LNCaP clone FGC (cell line): ENCODE results near the gene RHOXF2B.

Experiments used
- DNase-seq: peaks from one replicate; pipeline ENCODE4 v3.0.0-alpha.2; 2011; ENCODE audit warnings: low read depth
- H3K4me3 ChIP-seq: 2 replicates; pipeline ENCODE4 v1.5.1; 2011; ENCODE audit warnings: mild to moderate bottlenecking, low read depth, low read length, control low read depth
- TF ChIP-seq, protein P1 (sequence below): IDR thresholded peaks from 2 replicates; pipeline ENCODE4 v1.5.1; 2012; ENCODE audit warnings: mild to moderate bottlenecking; ENCODE audit not compliant: control insufficient read depth, insufficient read depth; ENCODE audit errors: extremely low read depth

RHOXF2B gene

DNA sequence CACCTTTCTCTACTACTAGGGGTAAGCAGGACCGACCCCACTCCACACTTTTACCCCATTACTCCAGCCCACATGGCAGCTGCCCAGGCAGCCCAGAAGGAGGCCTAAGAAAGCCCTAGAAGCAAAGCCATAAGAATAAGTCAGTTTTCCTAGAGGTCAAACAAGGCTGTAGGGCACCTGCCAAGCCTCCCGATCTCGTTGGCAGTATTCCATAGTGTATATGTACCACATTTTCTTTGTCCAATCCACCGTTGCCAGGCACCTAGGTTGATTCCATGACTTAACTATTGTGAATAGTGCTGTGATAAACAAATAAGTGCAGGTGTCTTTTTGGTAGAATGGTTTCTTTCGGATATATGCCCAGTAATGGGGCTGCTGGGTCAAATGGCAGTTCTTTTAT, 54.2 kb downstream of the RHOXF2B start:
- DNase-seq, result no peak
- H3K4me3 ChIP-seq, result no peak overlapping the region
- TF ChIP-seq, protein P1, sequence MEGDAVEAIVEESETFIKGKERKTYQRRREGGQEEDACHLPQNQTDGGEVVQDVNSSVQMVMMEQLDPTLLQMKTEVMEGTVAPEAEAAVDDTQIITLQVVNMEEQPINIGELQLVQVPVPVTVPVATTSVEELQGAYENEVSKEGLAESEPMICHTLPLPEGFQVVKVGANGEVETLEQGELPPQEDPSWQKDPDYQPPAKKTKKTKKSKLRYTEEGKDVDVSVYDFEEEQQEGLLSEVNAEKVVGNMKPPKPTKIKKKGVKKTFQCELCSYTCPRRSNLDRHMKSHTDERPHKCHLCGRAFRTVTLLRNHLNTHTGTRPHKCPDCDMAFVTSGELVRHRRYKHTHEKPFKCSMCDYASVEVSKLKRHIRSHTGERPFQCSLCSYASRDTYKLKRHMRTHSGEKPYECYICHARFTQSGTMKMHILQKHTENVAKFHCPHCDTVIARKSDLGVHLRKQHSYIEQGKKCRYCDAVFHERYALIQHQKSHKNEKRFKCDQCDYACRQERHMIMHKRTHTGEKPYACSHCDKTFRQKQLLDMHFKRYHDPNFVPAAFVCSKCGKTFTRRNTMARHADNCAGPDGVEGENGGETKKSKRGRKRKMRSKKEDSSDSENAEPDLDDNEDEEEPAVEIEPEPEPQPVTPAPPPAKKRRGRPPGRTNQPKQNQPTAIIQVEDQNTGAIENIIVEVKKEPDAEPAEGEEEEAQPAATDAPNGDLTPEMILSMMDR, result no peak

DNA sequence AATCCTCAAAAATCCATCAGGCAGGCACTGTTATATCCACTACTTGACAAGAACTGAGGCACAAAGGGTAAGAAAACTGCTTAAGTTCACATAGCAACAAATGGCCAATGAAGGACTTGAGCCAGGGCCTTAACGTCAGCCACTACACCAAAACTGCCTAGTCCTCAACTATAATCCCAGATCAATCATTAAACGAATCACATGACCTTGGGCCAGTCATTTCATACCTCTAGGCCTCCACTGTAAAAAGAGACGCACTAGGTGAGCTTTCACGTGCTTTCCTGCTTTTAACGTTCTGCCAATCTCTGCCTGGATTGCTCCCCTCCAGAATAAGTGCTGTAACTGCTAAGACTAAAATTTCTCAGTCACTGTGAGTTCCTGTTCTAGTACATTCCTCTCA, 54.7 kb downstream of the RHOXF2B start:
- DNase-seq, result no peak
- TF ChIP-seq, protein P1, result no peak
- H3K4me3 ChIP-seq, result no peak overlapping the region
